Lower leg skin (tissue), 3 donors: ENCODE measurements around the gene PCNX1.

Experiments
- POLR2A ChIP-seq, 2 donors: fragments of 450-650 bp; IDR thresholded peaks; one replicate each; pipeline ENCODE4 v1.6.1; 2016 to 2017; ENCODE audit warnings: antibody characterized with exemption in 2 of 2, mild to moderate bottlenecking in 1 of 2, moderate library complexity in 1 of 2
- TF ChIP-seq, protein P1 (sequence below), 3 donors: fragments of 450-650 bp; IDR thresholded peaks; one replicate each; pipeline ENCODE4 v1.5.1; 2016; ENCODE audit warnings: antibody characterized with exemption in 3 of 3, mild to moderate bottlenecking in 3 of 3, moderate library complexity in 2 of 3

DNA sequence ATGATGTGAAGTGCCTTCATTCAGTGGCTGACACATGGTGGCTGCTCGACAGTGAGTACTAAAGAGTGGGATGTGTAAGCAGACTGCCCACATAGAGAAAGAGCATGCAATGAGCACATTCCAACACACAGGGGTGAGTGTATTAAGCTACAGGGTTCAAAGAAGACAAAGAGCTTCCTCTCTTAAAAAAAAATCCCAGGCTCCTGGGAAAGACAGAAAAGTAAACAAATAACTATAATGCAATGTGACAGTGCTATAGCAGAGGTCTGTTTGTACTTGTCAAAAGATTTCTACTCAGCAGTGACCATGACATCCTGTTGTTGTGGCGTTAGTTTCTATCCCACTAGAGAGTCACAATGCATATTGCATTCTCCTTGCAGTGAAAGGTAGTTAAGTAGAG is 12.4 kb upstream of the PCNX1 start:
- TF ChIP-seq, protein P1, sequence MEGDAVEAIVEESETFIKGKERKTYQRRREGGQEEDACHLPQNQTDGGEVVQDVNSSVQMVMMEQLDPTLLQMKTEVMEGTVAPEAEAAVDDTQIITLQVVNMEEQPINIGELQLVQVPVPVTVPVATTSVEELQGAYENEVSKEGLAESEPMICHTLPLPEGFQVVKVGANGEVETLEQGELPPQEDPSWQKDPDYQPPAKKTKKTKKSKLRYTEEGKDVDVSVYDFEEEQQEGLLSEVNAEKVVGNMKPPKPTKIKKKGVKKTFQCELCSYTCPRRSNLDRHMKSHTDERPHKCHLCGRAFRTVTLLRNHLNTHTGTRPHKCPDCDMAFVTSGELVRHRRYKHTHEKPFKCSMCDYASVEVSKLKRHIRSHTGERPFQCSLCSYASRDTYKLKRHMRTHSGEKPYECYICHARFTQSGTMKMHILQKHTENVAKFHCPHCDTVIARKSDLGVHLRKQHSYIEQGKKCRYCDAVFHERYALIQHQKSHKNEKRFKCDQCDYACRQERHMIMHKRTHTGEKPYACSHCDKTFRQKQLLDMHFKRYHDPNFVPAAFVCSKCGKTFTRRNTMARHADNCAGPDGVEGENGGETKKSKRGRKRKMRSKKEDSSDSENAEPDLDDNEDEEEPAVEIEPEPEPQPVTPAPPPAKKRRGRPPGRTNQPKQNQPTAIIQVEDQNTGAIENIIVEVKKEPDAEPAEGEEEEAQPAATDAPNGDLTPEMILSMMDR (IDR thresholded peaks at IDR 0.05) = no peak
- no peak for TF ChIP-seq POLR2A (IDR thresholded peaks at IDR 0.05)
